HG02938 (cell line): ENCODE data around the gene HIP1R.
A peak's percentile ranks its signal among the peaks of the same experiment; 100 is the strongest.
"Not testable (repeated sequence)": the region's sequence is repeated elsewhere in the genome, so short reads cannot be mapped to it uniquely, and the experiment has no call there.

Experiments used
- ATAC-seq: cut with Tn5 transposase; IDR thresholded peaks from one replicate; pipeline ENCODE4 v1.9.1; 2021; ENCODE audit warnings: mild to moderate bottlenecking, moderate library complexity; ENCODE audit not compliant: unreplicated experiment

Gene HIP1R

DNA sequence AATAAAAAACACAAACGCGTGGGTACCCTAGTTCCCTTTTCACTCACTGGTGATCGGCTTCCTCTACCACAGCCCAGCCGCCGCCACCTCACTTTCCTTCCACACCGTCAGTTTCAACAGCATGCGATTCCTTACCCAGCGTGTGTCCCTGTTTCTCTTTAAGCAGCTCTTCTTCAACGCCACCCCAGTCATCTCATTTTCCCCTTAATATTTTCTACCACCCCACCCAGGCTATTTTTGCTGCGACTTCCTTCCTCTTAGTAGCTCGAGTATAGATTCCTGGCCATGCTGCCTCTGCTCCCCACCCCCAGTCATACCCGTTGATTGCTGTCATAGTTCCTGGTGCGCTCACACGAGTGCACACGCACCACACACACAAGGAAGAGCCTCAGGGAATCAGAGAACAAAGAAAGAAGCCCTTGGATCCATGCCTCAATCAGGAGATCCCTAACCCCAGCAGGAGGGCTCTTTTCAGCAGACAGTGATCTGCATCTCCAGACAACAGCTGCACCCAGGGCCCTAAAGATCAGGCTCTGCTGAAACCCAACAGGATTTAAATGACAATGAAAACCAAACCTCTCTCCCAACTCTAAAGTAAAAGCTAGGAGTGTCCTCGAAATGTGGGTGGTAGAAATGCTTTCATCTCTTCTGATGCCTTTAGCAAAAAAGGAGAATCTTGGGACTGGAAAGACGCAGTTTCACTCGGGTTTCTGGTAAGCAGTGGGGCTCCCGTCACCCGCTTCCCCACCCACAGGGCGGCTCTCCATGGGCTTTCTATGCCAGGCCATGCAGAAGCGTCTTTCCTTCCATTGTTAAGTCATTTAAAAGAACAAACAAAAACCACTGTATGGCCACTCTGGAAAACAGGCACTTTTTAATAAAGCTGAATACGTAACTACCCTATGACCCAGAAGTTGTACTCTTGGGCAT, 36.9 kb downstream of the HIP1R start:
- no peak for ATAC-seq

DNA sequence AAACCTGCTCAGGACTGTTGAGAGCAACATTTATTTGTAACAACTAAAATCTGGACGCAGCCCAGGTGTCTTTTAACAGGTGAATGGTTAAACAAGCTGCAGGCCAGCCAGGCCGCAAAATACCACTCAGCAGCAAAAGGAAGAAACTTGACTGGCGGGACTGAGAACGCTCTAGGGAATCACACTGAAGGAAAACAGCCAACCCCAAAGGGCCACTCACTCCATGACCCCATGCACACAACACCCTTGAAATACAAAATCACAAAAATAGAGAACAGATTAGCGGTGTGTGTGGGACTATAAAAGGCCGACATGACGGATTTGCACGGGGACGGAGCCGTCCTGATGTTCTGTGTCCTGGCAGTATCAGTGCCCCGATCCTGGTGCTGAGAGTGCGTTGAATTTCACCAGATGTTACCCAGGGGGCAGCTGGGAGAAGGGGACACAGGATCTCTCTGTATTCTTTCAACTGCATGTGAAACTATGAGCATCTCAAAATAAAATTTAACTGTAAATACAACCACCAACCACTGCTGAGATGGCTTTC, 37.6 kb downstream of the HIP1R start:
- no peak for ATAC-seq

DNA sequence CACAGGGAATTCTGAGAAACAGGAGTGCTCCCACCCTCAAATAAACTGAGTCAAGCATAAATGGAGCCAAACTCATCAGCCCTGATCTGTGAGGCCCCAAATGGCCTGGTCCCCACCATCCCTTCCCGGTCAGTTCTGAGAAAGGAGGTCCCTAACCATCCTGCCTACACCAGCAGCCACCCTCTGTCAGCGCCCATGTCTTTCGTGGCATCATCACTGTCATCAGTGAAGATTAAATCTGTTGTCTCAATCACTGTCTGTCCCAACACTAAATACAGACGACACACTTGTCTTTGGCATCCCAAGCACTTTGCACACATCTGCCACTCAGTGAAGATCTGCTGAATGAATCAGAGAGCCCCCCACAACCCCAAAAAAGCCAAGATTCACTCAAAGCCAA, 38.3 kb downstream of the HIP1R start:
- no peak for ATAC-seq

DNA sequence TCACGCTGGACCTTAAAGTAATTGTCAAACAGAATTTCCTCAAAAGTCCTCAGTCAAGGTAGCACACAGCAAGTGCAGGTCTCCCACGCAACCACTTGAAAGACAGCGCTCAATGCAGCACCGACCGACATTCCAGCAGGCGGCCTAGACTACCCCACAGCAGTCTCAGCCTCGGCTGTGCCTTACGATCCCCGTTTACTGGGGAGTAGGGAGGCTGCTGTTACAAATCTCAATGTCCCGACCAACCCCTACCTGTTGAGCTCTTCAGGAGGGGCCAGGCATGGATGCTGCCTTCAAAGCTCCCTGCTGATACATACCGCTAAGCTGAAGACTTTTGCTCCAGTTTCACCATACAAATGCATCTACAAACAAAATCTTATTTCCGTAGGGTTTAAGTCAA, 38.8 kb downstream of the HIP1R start:
- ATAC-seq, result no peak

DNA sequence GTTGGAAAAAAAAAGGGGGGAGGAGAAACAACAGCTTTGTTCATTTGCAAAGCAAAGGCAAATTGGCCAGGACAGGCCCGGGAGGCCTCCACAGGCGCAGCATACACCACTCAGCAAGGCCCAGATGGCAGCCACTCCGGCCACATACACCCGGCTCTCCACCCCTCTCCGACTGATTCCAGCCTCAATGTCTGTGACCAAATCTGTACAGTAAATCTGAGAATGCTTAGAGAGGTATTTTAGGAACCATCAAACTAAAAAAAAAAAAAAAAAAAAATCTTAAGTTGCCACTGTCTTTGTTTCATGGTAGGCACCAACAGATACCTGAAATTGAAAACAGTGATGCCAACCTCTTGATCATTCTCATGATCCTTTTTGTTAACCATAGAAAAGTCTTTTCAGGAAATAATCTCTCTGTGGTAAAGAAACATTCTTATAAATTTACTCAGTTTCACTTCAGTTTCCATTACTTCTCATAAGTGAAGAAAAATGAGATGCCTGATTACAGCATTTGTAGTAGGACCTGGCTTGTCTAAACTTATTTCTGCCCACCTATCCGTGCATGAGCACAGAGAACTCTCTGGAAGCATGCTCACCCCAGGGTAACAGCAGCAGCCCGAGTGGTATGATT, 40.4 kb downstream of the HIP1R start:
- ATAC-seq, result peak; percentile 59

DNA sequence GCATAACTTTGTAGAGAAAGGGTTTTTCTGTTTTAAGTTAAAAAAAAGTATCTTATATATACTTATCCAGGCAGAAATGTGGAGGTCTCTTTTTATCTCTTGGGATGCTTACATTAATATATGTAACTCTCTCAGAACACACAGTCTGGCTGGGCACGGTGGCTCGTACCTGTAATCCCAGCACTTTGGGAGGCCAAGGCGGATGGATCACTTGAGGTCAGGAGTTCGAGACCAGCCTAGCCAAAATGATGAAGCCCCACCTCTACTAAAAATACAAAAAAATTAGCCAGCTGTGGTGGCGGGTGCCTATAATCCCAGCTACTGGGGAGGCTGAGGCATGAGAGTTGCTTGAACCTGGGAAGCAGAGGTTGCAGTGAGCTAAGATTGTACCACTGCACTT, 41.0 kb downstream of the HIP1R start:
- not testable (repeated sequence) for ATAC-seq

DNA sequence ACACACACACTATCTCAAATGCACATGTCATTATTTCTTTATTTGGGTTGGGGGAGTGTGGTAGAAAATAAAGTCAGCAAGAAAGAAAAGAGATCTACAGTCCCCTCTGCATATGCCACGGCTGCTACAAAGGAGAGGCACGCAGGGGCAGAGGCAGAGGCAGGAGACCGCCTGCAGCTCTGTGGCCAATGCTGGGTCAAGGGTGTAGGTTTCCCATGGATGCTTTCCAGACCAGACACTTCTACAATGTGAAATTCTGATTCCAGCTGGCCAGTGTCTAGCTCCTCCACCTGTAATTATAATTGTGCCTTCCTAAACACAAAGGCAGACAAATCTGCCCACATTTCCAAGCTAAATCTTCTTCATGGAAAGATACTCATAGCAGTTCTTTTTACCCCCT, 41.5 kb downstream of the HIP1R start:
- ATAC-seq, result no peak

DNA sequence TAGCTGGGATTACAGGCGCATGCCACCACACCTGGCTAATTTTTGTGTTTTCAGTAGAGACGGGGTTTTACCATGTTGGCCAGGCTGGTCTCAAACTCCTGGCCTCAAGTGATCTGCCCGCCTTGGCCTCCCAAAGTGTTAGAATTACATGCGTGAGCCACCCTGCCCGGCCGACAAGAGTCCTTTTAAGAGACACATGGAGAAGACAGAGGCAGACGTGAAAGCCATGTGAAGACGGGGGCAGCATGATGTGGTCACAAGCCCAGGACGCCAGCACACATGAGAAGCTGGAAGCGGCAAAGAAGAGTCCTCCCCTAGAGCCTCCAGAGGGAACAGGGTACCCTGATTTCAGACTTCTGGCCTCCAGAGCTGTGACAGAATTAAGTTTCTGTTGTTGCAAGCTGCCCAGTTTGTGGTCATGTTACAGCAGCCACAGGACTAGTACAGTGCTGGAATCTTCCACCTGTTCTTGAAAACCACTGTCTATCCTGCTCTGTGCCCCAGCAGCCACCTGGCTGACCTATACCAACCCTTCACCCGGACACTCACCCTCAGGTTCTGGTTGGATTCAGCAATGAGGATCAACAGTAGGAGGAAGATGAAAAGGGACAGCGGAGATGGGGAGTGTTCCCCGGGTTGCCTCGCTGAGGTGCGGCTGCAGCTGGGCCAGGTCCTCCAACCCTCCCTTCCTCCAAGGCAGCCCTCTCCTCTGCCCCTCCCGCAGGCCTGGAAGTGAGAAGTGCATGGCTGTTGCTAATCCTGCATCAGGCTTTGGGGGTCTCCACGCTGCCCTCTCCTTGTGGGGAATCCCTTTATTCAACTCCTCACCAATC, 43.7 kb downstream of the HIP1R start:
- ATAC-seq, result no peak

DNA sequence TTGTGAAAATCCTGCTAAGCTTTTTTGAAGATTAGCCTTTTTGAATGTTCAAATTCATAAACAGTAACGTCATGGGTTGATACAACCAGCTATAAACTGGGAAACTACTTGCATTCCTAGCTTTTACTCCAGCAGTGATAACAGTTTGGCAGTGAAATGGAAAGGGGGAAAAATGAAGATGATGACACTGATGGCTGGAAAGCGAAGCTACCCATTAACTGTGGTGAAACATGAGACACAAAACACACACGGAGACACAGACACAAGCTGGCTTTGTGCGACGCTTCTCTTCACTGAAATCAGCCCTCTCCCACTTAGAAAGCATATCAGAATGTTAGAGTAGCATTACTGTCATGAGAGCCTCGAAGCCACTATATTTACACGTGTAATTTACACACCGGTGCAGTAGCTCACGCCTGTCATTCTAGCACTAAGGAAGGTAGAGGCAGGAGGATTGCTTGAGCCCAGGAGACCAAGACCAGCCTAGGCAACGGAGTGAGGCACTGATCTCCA, 45.0 kb downstream of the HIP1R start:
- no peak for ATAC-seq

DNA sequence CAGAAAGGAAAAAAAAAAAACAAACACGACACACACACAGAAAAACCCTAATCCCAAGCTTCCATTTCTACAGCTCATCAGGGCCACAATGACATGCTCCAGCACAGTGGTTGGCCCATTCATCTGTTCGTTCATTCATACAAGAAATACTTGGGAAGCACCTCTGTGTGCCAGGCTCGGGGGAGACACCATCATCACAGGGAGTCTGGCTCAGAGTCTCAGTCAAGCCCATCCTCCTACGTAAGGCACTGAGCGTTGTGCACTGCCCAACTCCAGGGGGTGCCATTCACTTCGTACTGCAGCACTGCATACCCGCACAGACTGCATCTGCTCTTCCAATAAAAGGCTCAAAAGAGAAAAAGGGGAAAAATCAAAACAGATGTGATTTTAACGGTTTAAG, 45.4 kb downstream of the HIP1R start:
- no peak for ATAC-seq

DNA sequence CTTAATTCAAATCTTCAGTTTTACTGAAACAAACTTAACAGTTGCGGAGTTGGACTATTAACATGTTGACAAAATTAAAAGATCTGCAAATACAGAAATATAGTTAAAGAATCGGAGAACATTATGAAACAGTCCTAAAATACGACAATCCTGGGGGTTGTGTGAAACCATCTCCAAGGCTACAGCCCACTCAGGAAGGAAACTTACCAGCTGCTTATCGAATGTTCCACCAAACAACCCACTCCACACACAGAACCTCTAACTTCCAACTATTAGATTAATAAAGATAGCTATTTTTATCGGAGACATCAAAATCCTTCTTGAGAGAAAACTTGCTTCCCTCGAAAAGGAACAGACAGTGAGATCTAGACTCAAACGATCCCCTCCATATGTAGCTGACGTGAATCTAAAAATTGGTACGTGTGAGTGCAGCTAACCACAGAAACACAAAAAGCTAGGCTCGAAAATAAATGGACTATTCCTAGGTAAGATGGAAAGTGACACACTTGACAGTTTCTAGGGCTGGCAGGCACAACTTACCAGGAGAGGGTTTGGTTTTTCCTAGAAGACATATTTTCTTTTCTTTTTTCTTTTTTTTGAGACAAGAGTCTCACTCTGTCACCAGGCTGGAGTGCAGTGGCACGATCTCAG, 47.8 kb downstream of the HIP1R start:
- no peak for ATAC-seq

DNA sequence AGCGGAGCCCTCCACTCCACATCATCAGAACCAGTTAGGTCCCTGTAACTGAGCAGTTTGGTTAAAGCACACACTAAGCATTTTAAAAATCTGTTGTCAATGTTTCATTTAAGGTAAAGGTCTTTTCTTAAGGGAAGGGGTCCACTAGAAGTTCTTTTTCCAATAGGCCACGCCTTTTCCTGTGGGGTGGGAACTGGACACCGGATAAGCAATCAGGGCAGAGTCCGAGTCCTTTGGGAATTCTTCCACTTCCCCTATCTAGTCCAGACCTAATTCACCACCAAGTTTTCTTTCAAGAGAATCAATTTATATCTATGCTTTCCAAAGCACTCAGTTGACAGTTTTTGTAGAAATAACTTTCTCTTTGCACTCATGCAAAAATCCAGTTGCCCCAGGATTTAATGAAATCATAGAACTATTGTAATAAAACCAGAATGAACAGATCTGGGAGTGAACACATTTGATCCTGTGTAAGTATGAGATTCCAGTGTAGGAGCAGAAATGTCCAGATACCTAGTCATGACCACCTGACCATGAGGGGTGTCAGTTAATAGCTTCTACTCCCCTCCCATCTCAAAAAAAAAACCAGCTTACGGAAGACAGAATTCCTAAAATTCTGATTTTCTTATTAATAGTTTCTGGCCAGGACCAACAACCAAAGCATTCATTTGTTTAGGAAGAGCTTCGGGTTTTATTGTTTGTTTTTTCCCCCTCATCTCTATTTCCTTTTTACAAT, 49.0 kb downstream of the HIP1R start:
- no peak for ATAC-seq

DNA sequence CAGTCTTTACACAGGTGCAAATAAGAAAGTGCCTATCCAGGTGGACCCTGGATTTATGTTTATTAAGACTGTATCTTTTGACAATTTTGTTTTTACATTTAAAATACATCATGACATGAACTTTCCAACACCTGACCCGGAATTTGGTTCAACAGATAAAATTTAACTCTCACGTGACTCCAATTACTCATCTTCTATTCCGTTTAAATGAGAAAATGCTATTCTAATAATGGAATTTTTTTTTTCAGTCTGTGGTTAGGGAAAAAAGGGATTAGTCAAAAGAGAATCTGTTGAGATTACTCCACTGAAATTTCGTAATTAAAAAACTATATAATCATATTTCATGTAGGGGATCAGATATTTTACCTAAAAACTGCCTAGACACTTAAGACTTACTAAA, 49.6 kb downstream of the HIP1R start:
- no peak for ATAC-seq

DNA sequence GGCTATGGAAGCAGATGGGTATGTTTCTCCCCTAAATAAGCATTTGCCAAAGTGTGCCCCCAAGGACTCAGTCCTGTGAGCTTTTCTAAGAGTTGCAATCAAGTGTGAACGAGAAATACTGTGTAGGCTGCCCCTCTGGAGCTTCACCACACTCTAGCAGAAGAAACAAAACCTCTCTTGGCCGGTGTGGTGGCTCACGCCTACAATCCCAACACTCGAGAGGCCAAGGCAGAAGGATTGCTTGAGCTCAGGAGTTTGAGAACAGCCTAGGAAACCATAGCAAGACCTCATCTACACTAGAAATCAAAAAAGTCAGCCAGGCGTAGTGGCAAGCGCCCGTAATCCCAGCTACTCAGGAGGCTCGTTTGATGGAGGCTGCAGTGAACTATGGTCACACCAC, 50.9 kb downstream of the HIP1R start:
- ATAC-seq, result no peak

DNA sequence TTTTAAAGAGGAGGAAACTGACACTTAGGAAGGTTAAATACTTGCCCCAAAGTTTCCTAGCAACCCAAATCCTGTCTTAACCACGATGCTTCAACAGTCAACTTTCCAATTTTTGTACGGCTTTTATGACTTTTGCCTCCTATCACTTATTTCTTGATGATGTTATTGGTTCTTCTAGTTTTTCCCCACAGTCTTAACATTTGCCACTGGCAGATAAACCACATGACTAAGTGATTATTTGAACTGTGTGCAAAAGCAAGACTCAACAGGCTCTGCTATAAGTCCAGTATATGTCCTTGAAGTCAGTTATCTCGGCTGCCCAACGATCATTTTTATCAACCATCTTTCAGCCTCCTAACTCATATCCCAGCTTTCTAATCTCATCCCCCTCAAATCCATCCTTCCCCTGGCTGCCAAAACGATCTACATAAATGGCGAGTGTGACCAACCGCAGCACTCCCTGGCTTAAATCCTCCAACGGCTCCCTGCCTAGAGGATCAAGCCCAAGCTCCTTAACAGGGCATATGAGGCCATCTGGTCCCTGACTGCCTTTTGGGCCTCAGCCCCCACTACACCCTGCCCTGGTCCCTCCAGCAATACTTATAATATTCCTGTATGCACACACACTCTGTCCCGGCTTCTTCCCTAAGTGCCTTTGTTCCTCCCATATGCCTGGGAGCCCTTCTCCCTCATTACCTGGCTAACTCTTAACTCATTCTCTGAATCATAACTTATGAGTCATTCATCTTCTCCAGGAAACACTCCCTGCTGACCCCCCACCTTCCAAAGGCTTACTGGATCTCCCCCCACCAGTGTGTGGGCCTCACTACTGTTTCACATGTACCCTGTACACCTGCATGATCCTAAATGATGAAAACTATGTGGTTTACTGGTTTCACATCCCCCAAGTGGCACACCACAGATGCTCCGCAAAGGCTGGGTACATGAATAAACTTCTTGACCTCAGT, 51.9 kb downstream of the HIP1R start:
- ATAC-seq, result peak; percentile 61

DNA sequence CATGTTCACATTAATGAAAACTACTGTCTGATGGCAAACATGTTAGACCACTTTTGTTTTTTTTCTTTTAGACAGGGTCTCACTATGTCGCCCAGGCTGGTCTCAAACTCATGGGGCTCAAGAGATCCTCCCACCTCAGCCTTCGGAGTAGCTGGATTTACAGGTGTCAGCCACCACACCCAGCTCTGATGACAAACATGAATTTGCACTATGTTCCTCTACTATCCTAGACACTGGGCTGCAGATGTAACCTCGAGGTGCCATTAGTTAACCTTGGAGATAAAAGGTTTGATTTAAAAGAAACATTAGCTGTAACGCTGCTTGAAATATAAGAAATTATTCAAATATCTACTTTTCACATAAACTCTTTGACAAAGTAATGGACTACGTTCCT, 52.6 kb downstream of the HIP1R start:
- peak; percentile 18 for ATAC-seq

DNA sequence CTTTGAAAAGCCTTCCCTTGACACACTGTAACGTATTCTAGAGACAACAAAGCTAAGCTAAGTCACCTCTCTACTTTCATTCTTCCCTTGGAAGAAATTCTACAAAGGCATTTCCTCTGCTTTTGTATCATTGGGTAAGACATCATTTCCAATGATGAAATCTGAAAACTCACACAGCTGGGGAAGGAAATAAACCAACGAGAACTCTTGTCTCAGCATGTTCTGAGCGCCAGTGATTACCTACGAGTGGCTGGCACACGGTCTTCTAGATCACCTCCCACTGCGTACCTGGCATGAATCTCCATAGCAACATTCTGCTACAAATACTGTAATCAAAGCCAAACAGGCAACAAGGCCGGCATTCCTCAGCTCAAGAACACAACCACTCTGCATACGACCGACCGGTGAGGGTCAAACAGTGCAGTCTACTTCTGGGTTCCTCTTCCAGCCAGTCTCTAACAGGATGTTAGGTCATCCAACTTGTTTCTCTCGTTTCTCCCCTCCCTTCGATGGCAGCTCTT, 53.0 kb downstream of the HIP1R start:
- ATAC-seq, result no peak

DNA sequence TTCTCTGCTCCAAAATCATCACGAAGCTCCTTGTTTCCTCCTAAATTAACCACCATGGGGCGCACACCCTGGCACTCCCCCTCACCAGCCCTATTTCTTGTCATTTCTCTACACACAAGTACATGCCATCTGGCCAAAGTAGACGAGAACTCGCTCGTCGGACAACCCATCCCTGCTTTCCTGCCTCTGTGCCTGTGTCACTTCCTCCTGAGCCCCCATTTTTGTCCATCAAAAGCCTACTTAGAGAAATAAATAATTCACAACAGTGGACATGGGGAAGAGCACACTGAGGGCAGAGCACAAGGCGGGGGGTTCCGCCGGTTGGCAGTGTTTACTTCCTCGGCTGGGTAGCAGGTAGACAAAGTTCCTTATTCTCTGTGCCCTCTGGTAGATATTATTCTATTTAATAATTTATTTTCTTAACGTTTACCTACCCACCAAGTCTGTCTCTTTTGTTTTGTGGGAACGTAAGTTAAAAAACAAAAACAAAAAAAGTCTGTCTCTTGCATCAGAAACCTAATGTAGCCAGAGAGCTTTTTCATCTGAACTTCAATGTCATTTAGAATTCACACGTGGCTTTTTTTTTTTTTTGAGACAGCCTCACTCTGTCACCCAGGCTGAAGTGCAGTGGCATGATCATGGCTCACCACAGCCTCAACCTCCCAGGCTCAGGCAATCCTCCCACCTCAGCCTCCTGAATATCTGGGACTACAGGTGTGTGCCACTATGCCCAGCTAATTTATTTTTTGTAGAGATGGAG, 54.7 kb downstream of the HIP1R start:
- no peak for ATAC-seq
